ENCODE measurements around the gene TARS3. TPM values are rescaled to one million over a fixed set of nuclear protein-coding genes. Genes with fewer than 3 reads are reported as not detected.
A peak's percentile ranks its signal among the peaks of the same experiment; 100 is the strongest.
"Not testable (repeated sequence)": the region's sequence is repeated elsewhere in the genome, so short reads cannot be mapped to it uniquely, and the experiment has no call there.

The TARS3 gene
- total RNA-seq (2014; rRNA removed; shearing (Covaris generic)): 3.0 and 3.2 TPM in 2 replicates

DNA sequence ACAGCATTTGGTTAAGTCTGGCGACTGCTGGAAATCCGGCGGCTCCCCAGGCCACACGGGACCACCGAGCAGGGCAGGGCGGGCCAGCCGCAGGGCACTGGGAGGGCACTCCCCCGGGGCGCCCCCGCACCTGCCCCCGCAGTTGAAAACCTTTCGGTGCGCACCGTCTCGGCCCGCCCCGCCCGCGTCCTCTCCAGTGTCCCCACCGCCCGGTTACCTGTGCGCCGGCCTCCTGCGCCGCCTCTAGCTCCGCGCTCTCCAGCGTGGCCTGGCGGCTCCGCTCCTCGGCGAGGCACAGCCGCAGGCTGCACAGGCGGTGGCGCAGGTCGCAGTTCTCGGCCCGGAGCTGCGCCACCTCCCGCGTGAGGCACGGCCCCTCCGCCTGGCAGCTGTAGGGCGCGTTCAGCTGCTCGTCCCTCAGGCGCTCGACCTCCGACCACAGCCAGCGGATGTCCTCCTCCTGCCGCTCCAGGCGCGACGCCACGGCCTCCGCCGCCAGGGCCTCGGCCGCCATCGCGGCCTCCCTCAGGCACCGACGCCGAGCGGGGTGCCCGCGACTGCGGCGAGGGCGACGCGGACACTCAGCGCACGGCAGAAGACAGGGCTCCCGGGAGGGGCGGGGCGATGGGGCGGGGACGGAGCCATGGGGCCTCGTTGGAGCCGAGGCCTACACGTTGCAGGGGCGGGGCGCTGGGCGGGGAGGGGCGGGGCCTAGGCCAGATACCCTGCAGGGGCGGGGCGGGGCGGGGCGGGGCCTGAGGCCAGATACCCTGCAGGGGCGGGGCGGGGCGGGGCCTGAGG, at the start of gene TARS3:
Gene TARS3 (minus strand): TSS at position 600 of the 801 bp plus-strand sequence. CDS start 86 bp downstream, at position 514.
- peak; percentile 66 for DNase-seq (ENCODE audit: low spot score)

DNA sequence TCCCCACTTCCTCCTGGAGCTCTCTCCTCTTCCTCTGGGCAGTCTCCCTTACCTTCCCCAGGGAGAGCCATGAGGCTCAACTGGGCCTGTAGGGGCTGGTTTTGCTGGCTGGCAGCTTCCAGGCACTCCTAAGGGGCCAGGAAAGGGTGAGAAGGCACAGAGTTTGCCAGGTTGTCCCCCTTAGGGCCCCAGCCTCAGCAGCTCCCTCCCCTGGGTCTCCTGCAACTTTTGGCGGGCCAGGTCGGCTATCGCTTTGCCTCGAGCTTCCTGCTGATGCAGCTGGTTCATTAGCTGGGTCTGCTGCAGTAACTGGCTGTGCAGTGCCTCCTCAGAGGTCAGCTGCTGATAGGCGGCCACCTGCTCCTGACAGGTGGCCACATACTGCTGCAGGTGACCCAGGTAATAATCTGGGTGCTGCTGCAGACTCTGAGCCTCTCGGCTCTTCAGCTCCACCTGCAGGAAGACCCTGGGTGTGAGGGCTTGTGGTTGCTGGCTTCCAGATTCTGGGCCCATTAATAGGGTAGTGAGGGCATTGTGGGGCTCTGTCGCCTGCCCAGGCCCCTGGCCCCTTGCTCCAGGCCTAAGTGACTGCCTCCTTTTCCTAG, 49.3 kb upstream of the TARS3 start:
- DNase-seq (ENCODE audit: low spot score): no peak

DNA sequence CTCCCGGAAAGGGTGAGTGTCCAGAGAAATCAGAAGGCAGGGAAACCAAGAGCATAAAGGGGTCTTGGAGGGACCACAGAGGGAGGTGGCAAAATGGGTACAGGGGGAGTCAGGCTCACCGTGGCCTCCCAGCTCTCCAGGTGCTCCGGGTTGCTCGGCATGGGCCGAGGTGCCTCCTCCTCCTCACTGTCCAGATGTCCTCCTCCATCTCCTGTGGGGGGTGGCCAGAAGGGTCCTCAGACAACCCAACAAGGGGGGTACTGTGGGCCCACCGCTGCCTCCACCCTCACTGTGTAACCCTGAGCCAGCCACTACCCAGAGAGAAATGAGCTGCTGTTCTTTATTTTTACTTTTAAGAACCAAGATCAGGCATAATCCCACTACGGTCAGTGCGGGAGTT, 48.6 kb upstream of the TARS3 start:
- no peak for DNase-seq (ENCODE audit: low spot score)

DNA sequence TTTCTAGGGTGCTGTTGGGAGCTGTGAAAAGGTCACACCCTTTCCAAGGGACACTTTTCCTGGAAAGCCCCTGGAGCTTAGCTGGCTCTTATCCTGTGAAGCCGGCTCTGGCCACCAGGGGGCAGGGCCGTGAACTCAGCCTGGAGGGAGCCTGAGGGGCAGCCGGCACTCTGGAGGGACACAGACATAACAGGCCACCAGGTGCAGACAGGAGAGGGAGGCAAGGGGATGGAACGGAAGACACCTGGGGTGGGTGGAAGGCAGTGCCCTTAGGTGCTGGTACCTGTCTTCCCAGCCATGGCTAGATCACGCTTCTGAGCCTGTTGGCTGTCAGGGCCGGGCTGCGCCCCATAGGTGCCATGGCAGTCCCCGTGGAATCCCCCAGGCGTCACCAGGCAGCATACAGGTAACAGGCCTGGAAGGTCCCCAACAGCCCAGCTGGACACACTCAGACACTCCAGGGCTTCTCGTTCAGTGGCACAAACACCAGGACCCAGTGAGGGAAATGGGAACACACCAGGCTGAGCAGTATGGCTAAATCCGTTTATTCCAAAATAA, 42.9 kb upstream of the TARS3 start:
- not testable (repeated sequence) for DNase-seq (ENCODE audit: low spot score)

DNA sequence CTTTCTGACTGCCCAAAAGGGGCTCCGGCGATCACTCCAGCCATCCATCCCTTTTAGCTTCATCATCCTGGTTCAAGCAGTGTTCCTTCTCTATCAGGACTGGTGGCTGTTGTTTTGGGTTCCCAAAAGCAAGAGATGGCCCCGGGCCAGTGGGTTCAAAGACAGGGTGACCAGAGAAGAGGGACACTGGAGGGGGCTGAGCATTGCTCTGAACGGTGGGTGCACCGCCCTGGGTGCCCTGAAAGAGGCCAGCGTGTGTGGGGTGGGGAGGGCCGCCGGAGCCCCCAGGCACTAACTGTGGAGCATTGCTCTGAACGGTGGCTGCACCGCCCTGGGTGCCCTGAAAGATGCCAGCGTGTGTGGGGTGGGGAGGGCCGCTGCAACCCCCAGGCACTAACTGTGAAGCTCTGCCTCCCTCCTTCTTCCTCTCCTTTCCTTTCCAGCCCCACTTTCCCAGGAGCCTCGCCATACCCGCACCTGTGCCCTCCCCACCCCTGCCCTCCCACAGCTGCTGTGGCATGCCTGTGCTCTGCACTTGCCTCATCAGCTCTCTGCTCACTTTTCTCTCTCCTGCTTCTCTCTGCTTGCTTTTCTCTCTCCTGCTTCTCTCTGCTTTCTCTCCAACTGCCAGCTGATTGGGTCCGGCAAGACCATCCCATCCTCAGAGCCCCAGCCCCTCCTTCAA, 41.6 kb upstream of the TARS3 start:
- no peak for DNase-seq (ENCODE audit: low spot score)

DNA sequence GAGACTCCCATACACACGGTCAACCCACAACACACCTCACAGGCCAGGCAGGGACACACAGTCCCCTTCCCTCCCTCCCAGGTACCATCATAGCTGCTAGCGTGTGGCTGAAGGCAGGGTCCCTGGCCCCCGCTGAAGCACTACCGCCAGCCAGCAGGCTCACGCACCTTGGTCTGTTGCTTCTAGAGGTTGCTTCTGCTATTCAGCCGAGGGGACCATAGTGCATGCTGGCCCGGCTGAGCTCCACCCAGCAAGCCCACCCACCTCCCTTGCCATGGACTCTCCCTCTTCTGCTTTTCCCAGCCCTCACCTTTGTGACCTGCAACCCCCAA, 41.0 kb upstream of the TARS3 start:
- not testable (repeated sequence) for DNase-seq (ENCODE audit: low spot score)

DNA sequence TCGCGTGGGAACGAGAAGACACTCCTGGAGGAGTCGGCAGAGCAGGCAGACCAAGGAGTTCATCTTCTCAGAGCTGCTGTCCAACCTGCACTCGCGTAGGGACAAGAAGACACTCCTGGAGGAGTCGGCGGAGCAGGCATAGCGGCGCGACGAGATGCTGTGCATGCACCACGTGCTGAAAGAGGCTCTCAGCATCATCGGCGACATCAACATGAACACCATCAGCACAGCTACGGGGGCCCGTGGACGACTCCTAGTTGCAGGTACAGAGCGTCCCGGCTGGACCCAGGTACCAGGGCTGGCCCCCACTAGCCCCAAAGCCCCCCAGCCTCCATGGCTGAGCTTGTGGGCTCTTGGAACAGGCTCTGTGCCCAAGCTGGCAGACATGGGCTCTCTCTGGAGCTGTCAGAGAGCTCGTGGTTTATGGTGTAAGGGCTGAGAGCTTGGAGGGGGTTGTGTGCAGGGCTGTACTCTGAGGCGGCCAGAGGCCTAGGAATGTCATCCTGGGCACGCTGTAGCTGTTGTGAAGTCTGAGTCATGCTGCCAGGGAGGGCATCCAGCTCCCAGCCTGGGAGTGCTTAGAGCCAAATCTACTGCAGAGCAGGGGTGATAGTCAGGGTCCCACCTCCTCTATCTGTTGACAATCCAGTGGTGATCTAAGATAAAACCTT, 40.5 kb upstream of the TARS3 start:
- peak; percentile 48 for DNase-seq (ENCODE audit: low spot score)

DNA sequence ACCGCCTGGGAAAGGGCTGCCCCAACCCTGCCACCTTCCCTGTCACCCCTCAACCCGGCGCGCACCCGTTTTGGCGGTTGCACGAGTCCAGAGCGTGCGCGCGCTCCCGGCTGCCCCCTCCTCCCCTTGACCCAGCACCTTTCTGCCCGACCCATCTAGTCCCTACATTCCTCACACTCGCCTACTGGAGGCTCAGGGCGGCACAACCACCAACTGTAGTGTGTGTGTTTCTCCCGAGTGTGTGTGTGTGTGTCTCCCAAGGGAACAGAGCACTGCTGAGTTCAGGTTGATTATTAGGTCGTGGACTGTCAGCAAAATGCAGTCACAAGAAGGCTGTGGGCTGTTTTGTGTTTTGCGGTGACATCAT, 22.4 kb upstream of the TARS3 start:
- not testable (repeated sequence) for DNase-seq (ENCODE audit: low spot score)

DNA sequence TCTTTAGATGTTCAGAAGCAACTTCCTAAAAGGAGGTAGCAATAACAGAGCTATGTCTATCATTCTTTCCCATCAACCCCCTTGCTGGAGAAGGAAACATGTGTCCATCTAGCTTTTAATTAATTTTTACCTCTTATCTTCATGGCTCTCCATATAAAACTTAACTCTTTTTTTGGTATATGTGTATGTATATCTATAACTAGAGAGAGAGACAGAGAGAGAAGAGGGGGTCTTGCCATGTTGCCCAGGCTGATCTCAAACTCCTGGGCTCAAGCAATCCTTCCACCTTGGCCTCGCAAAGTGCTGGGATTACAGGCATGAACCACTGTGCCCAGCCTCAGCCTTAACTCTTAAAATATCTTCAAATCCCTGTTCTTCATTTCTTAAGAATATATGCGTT, 10.6 kb upstream of the TARS3 start:
- not testable (repeated sequence) for DNase-seq (ENCODE audit: low spot score)

DNA sequence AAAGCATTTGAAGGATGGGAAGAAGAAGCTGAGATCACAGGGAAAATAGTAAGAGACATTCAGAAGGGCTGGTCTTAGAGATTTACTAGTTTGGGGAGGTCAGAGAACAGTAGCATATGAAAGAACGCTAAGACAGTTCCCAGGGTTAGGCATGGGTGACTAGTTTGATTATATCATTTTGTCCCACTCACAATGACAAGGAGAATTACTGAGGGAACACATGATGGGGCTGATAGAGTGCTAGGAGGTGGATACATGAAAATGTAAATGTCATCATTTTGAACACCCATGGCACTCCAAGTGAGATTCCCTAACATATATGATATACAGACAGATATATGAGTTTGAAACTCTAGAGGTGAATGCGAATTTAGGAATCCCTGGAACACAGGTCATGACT, 9.3 kb upstream of the TARS3 start:
- no peak for DNase-seq (ENCODE audit: low spot score)

DNA sequence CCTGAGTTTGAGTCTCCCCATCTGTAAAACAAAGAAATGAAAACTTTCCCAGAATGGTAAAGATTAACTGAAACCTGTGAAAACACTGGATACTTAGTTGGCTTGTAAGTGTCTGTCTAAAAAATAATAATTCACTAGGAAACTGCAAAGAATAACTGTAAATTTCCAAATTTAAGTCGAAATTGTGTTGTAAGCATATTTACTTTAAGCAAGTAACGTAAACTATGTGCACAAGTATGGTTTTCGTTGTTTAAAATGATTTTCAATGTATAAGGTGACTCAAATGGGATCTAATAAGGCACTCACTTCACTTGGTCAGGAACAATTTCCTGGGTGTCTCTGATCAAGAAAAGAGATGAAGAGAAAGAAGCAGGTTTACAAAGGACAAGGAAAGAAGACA, 8.5 kb upstream of the TARS3 start:
- no peak for DNase-seq (ENCODE audit: low spot score)

DNA sequence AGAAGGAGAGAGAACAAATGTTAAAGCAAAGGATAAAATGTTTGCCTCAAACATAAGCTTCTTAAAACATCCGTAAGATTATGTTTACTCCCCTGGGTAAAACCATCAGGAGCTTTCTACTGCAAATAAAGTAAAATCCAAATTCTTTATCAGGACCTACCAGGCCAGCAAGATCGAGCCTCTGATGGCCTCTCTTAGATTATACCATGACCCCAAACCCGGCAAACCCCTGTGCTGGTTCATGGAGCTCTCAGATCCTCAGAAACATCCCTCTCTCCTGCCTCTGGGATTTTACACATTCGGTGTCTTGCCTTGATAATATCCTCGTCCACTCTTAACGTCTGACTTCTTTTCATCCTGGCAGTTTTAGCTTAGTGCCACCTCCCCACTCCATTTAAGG, 7.5 kb upstream of the TARS3 start:
- DNase-seq (ENCODE audit: low spot score): no peak

DNA sequence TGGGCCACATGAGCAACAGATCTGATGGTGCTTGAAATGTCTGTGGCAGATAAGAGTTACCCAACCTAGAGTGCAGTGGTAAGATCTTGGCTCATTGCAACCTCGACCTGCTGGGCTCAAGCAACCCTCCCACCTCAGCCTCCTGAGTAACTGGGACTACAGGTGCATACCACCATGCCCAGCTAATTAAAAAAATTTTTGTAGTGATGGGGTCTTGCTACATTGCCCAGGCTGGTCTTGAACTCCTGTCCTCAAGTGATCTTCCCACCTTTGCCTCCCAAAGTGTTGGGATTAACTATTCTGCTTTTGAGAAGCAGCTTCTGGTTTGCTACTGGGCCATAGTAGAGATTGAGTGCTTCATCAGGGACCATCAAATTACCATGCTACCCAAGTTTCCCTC, 2.9 kb upstream of the TARS3 start:
- DNase-seq (ENCODE audit: low spot score): no peak

DNA sequence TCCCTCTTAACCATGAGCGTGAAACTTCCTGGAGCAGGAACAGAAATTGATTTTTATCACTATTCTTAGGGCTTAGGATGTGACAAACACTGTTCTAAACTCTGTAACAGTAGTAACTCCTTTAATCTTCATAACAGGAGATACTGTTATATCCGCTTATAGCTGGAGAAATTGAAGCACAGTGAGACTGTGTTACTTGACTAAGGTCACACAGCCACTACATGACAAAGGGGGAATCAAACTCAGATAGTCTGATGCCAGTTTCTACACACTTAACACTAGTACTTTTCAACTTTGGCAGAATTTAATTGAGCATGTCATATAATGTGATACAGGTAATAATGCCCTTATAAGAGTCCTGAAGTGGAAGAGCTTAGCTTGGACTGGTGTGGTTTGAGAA, 800 bp upstream of the TARS3 start:
- DNase-seq (ENCODE audit: low spot score): no peak

DNA sequence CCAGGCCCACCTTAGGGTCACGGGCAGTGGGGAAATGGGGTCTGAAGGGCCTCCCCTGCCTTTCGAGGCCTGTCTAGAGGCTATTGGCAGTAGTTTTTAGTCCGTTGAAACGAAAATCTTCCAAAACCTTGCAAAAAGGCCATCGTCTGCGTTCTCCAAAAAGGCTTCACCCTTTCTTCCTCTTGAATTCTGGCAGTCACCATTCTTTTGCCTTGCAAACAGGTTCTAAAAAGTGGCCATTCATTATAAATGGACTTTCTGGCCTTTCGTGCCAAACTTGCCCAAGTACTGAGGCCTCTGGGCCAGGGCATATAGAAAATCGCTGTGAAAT, 367 bp upstream of the TARS3 start:
- DNase-seq (ENCODE audit: low spot score): no peak

DNA sequence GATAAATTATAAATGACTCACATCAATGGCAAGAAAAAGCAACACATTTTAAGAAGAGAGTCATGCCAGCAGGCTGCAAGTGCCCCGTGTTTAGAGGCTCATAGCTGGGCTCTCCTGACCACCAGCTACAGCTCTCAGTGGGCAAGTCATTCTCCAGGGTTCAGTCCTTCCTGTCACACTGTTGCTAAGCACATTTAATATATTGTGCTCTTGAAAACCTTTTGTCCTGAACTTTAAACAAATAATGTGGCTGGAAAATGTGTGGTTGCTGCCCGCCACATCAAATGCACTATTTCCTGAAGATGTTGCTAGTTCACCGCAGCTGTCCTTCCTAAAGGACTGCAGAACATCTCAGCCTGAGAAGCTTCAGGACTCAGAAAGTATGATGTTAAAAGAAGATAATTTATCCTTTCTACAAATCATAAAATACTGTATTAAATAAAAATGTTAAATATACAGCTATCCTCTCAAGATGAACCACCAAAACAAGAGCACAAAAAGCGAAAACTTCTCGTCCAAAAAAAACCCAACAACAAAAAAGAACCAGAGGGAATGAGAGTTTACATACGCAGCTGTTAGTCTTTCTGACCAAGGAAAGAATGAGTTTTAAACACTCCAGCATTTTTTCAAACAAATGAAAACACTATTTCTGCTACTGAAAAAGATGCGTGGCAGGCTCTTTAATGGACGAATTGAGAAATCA, 951 bp downstream of the TARS3 start:
- DNase-seq (ENCODE audit: low spot score): peak; percentile 20

DNA sequence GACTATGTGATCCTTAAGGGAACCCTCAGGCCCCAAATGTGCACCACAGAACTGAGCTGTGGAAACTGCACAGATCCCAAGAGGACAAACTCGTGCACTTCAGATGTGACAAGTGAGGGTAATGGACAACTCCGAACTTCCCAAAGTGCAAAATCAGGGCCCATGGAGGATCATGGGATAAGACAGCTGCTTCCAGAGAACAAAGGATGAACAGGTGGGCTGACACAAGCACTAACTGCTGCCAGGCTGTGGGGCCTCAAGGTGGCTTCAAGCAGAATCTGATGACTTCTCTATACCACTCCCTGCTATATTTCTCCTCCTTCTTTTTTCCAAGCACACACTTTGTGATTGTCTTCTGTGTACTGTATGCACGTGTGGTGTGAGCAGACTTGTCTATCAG, 5.4 kb downstream of the TARS3 start:
- DNase-seq (ENCODE audit: low spot score): no peak

DNA sequence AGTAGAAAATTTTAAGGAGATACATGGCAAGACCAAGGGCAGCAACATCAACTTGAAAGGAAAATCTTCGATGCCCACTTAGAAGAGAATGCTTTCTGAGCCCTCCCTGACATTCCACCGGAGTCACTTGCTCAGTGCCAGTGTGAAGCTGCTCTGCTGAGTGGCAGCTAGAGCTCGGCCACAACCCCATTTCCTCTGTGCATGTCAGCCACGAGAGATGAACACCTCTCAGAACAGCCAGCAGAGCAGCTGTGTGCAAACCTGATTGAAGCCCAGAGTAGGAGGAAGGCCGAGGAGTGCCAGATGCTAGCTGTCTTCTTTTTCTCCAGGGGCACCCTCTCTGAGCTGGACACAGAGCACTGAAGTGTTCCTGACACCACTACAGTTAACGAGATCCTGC, 12.2 kb downstream of the TARS3 start:
- DNase-seq (ENCODE audit: low spot score): no peak

DNA sequence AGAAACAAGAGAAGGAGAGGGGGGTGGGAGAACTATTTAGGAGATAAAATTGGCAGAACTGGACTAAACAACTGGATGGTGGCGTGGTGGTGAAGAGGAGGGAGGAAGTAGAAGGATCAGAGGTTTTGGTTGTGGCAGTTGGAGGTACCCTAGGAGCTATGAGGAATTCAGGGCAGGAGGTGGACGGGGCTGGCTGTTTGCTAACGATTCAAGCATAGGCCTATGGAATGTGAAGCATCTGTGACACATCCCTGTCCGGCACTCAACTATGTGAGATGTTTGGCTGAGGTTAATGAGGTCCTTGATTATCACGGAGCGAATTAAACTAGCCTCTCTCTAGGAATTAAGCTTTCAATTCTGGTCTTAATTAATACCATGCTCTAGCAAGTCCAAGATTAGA, 13.5 kb downstream of the TARS3 start:
- DNase-seq (ENCODE audit: low spot score): peak; percentile 60

DNA sequence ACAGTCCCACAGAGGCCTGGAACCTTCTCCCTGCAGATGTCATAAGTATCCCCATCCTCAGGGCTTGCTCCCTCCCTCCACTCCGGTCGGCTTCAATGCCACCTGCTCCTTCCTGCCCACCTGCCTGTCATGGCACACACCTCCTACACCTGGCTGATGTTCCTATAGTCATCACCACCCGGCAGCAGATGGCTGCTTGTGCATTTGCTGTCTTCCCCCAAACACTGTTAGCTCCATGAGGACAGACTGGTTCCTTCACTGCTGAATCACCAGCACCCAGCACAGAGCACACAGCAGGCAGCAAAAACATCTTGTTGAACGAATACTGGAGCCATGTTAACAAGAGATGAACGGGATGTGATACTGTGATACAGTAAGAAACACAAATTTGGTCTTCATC, 14.8 kb downstream of the TARS3 start:
- no peak for DNase-seq (ENCODE audit: low spot score)

DNA sequence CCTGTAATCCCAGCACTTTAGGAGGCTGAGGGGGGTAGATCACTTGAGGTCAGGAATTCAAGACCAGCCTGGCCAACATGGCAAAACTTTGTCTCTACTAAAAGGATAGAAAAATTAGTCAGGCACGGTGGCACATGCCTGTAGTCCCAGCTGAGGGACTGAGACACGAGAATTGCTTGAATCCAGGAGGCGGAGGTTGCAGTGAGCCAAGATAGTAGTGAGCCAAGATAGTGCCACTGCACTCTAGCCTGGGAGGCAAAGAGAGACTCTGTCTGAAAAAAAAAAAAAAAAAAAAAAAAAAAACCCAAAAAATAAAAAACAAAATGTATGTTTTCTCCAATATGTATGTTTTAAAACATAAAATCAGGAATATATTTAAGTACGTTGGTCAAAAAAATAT, 16.3 kb downstream of the TARS3 start:
- DNase-seq (ENCODE audit: low spot score): no peak

DNA sequence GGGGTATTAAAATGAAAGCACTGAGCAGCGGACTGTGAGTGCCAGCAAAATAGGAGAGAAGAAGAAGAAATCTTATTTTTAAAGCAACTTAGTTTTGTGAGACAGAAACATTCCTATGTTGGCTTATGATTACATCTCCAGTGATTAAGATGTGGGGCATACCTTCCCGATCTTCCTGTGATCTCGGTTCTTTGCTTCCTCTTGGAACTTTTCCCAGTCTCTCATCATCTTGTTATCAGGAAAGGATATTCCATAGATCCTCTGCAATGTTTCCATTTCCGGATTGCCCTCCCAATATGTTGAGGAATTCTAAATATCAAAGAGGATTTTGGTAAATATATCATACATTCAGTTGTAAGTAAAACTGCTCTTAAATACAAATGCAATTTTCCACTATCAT, 22.2 kb downstream of the TARS3 start:
- peak; percentile 23 for DNase-seq (ENCODE audit: low spot score)
